Left cardiac atrium (tissue), 4 donors: ENCODE data around the gene OVCA2. TPM values are rescaled to one million over a fixed set of nuclear protein-coding genes. Genes with fewer than 3 reads are reported as not detected.
A peak's percentile ranks its signal among the peaks of the same experiment; 100 is the strongest.

ENCODE experiments used
- ATAC-seq, 2 donors: fragments of 200-7000 bp; cut with Tn5 transposase; one replicate each; pipeline ENCODE4 v1.9.1; 2020; ENCODE audit warnings: mild to moderate bottlenecking in 2 of 2, moderate library complexity in 2 of 2
- DNase-seq: peaks from one replicate; pipeline ENCODE4 v3.0.0-alpha.2; 2020
- intact Hi-C, 2 donors: fragments of 100-400 bp; cut with DNase I; formaldehyde crosslinking; loops; one replicate each; pipeline versions ENCODE4 v1.14.1 to v1.15.1; 2022 to 2023
- long read RNA-seq: library from polyadenylated mRNA; unstranded; transcript quantifications from one replicate; pipeline ENCODE4 v2.0.0, GENCODE V29; 2021
- total RNA-seq, 2 donors: library from RNA; stranded (reverse); fragmentation: NEBNext Ultra II Directional; extraction: Animal tissue kit (Norgen Biotek cat#: 25700); gene quantifications; one replicate each; pipeline ENCODE4 v1.2.1, GENCODE V29; 2021
- donor health status: DM: no; HTN: yes; CAD: no.
- donor health status: DM: no; HTN: yes; CAD: no; lungs with severe emphysema.
- donor health status: DM: yes; HTN: yes; CAD: no.
- donor health status: Dilated cardiomyopathy.

OVCA2 gene
- 10 to 100 TPM; 15.4 to 26.5 TPM for total RNA-seq
- long read RNA-seq, transcript OVCA2-201 (2 exons, 1,122 nt), result major isoform, 21 of 21 reads
- long read RNA-seq, partial matches to known transcripts, result 0 of 21 reads
- long read RNA-seq, other reads (novel, unspliced or antisense), result 0 of 21 reads

DNA sequence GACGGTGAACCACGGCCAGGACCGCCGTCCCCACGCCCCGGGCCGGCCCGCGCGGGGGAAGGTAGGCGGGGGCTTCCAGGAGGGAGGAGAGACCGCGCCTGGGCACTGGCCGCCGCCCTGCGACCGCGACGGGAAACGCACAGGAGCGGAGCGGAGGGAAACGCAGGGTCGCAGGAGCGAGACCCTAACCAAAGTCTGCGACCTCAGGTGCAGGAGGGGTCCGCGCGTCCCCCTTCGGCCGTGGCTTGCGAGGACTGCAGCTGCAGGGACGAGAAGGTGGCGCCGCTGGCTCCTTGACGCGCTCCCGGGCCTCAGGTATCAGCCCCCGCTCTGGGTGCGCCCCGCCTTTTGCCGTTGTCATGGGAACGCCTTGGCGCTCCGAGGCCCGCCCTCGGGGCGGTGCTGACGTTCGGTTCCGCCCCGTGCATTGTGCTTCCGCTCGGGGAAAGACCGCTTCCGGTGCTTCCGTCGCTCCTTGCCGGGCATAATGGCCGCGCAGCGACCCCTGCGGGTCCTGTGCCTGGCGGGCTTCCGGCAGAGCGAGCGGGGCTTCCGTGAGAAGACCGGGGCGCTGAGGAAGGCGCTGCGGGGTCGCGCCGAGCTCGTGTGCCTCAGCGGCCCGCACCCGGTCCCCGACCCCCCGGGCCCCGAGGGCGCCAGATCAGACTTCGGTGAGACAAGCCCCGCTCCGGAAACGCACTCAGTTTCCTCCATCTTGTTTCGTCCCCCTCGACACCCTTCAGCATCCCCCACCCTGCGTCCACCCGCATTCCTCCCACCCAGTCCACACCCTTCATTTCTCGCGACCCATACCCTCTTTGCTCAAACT, at the start of gene OVCA2:
Gene OVCA2, plus strand, starts transcription at position 462 of the 829 bp plus-strand sequence. Its CDS starts 26 bp downstream, at position 488.
- intact Hi-C loops, result loop anchor here in 1 of 2 donors (5.0 kb wide), 1 partner anchor 134 kb away; no protein-coding TSS in a partner anchor

DNA sequence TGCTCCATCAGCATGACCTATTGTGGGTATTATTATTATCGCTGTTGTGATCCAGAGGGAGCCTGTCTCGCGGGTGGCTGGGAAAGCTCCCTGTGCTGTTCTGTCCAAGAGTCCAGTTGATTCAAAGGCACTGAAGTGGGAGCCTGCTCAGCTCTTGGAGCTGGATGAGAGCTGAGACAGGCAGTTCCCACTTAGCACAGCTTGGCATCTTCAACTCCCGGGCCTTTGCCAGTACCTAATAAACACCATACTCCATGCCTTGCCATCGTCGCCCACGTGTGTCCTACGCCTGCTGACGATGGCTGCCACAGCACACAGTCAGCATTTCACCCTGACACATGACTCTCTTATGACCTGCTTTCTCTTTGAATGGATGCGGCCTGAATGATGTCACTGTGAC, 49.3 kb upstream of the OVCA2 start:
- intact Hi-C loops, result no loop called here
- no peak for DNase-seq
- peak; percentile 47 to 55 for ATAC-seq

More for the DNA sequence above, at the start of gene OVCA2:
- peak; percentile 97 for DNase-seq
- peak; percentile 94 to 97 for ATAC-seq

DNA sequence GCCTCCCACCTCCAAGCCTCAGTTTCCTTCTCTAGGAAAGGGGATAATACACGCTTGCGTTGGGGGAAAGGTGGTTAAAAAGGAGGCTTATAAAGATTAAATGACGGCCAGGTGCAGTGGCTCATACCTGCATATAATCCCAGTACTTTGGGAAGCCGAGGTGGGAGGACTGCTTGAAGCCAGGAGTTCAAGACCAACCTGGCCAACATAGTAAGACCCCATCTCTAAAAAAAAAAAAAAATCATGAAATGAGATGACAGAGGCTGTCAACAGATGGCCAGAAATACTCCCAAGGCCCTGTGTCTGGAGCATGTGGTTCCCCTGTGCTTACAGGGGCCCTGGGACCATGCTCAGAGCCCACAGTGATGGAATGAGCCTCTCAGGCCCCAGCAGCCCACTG, 47.1 kb upstream of the OVCA2 start:
- intact Hi-C loops, result no loop called here
- DNase-seq (no peak), ATAC-seq (no peak)

DNA sequence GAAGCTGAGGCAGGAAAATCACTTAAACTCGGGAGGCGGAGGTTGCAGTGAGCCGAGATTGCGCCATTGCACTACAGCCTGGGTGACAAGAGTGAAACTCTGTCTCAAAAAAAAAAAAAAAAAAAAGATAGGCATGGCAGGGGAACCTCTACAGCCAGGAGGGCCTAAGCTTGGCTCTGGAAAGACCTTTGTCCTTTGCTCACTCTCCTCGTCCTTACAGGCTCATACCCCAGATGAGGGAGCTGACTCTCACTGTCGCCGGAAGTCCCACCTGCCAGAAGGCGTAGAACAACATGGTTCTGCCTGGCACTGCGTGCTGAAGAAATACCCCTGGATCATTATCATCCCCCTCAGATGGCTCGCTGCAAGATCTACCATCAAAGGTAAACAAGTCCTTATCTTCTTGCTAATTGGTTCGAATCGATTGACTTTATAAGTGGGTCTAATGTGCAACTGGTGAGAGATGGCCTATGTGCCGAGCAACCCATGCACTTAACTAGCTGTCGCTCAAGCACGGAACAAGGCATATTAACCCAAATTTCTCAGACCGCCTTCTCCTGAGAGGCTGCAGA, 46.4 kb upstream of the OVCA2 start:
- no peak for DNase-seq
- ATAC-seq, result no peak
- intact Hi-C loops, result no loop called here

DNA sequence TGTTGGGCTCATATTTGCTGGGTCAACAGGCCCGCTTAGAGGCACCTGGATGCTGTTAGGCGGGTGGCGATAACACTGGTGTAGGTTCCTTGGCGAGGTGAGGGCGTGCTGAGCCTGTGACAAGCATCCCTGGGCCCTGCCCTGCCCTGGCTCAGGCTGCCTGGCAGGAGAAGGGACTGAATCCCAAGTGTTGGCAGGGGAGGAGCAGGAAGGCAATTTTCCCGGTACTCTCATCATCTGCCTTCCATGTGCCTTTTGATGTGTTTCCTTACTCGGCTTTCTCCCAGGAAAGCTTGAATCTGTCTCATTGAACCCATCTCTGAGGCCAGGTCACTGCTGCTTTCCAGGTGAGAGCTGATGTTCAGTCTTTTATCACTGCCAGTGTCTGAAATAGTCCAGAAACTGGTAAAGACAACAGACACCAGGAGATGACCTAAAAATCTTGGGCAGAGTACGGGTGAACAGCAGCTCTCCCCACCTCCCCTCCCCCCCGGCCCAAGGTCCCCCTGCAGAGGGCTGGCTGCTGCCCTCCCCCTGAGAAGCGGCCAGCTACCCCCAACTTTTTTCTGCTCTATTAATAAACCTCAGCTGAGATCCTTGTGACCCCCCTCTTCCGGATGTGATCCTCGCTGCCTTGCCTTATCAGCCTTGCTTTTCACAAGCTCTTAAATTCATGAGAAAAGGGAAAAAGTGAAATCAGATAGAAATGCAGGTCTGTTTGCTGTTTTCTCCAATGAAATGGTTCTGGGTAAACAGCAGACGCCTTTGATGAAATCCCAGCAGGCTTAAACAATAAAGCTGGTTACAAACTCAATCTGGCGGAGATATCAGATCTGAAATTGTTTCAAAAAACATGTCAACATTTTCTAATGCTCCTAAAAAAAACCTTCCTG, 45.7 kb upstream of the OVCA2 start:
- intact Hi-C loops, result no loop called here
- no peak for DNase-seq
- no peak for ATAC-seq

DNA sequence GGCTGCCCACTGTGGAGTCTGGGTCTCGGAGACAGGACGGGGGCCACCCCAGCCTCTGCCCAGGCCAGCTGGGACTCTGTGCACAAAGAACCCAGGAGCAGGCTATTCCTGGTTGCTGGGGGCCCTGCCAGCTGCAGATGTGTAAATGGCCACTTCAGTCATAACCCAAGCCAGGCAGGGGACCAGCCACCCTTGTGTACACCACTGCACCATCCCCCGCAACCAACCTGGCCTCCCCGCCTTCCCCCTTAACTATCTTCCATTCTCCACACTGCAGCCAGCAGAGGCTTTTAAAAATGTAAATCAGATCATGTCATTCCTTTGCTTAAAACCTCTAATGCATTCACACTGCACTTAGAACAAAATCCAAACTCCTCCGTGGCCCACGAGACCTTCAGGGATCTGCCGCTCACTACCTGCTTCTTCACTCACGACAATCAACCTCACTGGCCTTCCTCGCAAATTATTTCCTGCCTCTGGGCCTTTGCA, 45.0 kb upstream of the OVCA2 start:
- DNase-seq (no peak), ATAC-seq (no peak)
- intact Hi-C loops, result no loop called here

DNA sequence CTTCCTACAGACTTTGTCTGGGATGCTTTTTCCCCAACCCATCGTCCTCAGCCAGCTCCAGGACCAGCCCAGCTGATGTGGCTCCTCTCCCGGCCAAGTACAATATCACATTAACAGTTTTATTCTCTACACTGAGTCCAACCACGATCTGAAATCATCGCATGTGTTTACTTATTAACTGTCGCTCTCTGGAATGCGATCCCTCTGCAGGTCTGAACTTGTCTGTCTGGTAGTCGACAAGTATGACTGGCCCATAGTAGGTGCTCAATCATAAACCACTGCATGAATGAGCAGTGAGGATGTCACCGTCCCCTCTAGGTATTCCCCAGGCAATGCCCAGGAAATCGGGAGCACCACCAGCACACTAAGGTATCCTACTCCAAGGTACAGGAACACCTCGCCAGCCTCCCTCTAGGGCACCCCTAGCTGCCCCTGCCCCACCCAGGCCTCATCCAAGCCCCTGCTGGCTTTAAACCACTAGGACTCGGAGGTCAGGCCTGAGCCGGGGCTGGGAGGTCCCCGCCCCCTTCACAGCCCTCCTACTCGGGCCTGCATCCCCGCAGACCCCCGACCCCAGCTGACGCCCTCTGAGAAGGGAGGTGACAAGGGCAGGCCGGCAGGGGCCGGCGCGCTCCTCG, 44.4 kb upstream of the OVCA2 start:
- intact Hi-C loops, result no loop called here
- no peak for ATAC-seq
- no peak for DNase-seq

DNA sequence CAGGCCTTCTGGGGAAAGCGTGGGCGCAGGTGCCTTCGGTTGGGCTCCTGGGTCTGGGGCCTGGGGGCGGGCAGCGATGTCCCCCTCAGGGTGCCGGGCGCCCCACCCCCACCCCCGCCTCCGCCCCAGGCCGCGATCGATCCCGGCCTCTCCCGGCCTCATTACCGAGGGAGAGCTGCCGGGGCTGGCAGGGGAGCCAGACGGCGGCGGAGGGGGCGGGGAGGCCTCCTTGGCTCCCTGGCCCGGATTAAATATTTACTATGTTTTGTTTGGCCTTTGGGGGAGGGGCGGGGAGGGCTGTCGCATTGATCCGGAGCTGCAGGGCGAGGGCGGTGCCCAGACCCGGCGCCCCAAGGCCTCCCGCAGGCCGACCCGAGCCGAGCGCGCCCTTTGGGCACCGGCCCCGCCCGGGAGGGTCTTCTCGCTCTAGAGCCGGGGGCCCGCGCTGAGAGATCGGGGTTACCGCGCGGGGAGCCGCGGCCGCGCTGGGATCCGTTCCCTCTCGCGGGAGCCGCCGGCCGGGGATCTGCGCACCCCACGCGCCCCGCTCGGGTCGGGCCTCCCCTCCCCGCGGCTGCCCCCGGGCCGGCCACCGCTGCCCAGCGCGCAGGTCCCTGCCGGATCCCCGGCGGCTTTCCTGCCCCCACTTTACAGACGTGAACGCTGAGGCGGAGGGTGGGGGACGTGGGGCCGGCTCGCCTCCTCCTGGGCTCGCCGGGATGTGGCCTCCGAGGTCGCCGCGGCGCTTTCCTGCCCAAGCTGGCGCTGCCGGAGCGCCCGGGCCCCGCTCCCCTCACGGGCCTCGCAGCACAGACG, 43.7 kb upstream of the OVCA2 start:
- intact Hi-C loops, result no loop called here
- no peak for DNase-seq
- ATAC-seq, result peak; percentile 6 to 10

DNA sequence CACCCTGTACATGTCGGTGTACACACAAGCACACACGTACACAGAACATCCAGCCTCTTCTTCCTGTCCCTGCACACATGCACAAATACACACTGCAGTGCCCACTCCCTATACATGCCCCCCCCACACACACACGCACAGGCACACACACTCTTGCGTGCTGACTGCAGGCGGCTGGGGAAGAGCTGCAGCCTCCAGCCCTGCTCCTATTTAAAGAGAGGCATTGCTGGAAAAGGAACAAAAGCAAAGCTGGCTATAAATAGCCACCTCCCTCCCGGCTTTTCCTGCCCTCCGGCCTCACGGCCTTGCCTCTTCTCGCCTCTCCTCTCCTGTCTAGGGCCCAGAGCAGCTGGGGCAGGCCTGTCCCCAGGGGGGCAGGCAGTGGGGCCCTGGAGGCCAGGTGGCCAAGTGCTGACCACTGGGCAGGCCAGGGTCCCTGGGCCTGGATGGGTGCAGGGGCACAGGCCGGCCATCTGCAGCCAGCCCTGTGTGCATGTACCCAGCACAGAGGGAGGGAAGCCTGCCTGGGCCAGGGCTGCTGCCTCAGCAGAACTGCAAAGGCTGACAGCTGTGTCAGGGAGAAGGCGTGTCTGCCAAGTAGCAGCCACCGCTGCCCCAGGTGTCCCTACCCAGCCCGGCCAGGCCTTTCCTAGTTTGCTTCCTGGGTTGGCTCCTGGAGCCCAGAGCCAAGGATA, 42.1 kb upstream of the OVCA2 start:
- intact Hi-C loops, result no loop called here
- ATAC-seq (peak; percentile 75 to 79), DNase-seq (peak; percentile 44)

DNA sequence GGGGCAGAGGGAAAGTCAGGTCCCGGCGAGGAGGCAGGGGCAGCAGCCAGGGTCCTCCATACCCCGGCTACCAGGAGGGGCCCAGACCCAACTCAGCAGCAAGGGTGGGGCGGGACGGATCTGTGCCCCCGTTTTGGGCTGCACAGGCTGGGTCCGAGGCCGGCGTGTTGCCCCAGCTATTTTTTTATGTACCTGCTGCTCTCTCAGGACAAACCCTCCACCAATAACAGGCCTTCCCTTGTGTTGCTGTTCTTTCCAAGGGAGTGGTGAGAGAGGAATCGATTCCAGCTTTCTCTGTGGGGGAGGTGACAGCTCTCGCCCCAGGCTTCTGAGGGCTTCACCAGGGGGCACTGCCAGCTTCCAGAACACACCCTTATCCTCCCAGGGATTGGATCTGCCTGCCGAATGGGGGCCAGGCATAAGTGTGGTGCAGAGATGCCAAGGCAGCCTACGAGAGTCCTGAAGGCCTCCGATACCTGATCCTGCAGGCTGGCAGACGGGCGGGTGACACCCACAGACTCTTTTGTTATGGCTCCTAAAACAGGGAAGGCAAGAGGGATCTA, 39.0 kb upstream of the OVCA2 start:
- no peak for DNase-seq
- ATAC-seq, result no peak
- intact Hi-C loops, result no loop called here

DNA sequence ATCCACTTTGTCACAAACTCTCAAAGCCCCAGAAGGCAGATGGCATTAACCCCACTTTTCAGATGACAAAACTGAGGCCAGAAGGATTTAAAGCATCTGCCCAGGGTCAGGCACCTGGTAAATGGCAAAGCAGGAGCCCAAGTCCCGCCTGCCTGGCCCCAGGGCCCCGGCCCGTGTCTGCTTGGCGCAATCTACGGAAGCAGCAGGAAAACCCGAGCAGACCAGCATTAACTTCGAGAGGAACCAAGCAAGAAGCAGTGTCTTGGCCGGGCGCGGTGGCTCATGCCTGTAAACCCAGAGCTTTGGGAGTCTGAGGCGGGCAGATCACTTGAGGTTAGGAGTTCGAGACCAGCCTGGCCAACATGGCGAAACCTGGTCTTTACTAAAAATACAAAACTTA, 38.3 kb upstream of the OVCA2 start:
- intact Hi-C loops, result no loop called here
- ATAC-seq (no peak), DNase-seq (no peak)

DNA sequence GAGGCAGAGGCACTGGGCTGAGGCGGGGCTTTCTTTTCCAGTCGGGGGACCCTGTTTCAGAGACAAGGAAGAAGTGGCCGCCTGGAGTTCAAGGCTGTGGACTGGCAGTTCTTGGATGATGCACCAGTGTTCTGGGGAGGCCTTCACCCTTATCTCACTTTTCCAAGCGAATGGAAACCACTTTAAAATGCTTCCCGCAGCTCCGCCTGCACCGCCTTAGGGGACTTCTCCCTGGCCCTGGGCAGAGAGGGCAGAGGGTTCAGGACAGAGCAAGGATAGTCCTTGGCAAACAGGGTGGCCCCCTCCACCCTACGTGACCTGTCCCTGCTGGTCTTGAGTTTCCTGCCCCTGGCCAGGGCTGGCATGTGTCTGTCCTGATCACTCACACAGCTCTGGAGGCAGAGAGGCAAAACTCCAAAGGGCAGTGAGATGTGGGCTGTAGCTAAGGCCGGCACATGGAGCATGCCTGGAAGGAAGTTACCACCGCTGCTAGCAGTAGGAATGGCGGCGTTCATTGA, 37.3 kb upstream of the OVCA2 start:
- intact Hi-C loops, result no loop called here
- ATAC-seq (peak in 1 of 2 donors; percentile 20), DNase-seq (no peak)

DNA sequence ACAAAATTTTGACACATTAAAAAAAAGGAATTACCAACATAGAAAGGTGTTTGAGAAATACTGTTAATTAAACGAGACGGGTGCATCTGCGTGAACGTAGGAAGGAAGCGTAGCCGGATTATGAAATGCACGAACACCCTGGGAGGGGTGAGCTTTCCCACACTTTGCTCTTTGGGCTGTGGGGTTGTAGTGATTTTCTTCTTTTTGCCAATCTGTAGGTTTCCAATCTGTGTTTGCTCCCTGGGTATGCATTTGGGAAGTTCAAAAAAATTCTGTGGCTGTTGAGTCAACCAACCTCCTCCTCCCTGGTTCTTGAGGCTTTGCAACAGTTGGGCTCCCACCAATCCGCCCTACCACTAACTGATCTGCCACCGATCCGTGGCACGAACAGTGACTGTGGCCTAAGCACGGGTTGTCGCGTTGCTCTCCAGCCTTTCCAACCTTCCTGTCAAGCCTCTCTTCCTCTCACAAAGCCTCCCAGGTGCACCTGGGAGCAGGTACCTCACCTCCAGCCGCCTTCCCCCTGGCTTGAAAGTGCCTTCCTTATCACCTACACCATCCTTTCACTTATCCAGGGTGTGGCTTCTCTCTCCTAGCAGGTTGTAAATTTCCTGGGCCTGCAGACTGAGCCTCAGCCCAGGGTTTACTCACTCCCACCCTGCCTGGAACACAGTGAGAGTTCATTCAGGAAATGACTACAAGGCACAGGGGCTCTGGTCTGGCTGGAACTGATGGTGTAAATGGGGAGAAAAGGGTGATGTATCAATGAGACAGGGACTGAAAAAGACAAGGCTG, 33.3 kb upstream of the OVCA2 start:
- intact Hi-C loops, result no loop called here
- DNase-seq (no peak), ATAC-seq (no peak)

DNA sequence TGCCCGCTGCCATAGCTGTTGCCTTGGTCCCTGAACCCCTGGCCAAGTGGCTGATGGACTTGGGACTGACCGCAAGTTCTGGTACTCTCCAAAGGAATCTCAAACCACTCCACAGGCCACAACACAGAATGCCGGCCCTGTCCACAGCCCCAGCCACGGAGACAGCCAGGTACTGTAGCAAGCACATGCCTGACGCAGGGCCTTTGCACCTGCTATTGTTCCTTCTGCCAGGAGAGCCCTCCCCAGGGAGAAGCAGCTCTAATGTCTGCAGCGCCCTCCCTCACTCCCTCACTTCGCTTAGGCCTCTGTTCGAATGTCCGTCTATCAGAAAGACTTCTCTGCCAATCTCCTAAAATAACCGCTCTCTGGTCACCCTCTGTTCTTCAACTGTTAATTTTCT, 32.1 kb upstream of the OVCA2 start:
- intact Hi-C loops, result no loop called here
- DNase-seq (no peak), ATAC-seq (no peak)

DNA sequence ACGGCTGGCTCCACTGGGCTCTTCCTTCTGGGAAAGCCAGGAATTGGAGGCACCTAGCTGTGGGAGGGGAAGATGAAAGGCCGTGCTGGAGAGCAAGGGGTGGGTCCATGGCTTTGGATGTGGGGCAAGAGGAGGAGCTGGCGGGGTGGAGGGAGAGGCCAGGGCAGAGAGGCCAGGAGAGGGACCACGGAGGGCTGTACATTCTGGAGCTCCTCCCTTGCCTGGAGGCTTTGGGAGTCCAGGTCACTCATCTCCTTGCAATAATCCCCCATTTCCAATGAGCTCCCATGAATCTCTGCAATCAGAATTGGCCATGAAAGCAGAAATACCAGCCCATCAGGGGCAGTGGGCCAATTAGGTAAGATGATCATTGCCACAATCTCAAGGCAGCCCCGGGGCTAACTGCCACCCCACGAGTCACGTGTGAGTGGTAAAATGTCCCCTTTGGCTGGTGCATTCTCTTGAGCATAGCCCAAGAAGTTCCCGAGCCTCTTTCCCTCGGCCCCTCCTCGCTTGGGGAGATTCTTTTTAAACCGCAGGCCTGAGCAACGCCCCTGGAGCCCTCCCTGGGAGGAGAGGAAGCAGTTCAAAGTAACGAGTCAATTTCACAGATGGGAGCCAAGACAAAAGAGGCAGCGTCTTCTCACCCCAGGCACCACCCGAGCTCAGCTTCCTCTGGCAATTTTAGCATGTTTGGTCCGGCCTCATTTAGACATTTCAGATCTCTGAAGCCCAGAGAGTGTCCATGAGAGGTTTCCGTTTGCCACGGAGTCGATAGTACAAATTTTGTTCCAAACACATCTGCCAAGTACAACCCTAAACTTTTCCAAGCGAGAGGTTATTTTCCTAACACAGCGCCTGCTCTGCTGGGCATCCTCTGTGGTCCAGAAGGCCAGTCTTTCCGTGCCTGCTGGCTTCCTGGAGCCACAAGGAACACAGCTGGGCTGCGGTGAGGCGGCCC, 30.1 kb upstream of the OVCA2 start:
- DNase-seq, result peak; percentile 62
- intact Hi-C loops, result no loop called here
- ATAC-seq, result peak; percentile 73 to 77
